22Rv1 (cell line): ENCODE results near the gene KRTAP10-4.

Source experiments
- H3K27ac ChIP-seq: fragments of 450-650 bp; 2 replicates; pipeline ENCODE4 v1.5.1; 2017
- CTCF ChIP-seq: fragments of 450-650 bp; IDR thresholded peaks from 2 replicates; pipeline ENCODE4 v1.5.1; 2017; ENCODE audit warnings: mild to moderate bottlenecking
- ZFX ChIP-seq: fragments of 450-650 bp; IDR thresholded peaks from 2 replicates; pipeline ENCODE4 v1.6.1; 2017; ENCODE audit warnings: antibody characterized with exemption, borderline replicate concordance

Gene KRTAP10-4

GRCh38 chr21:44566403-44566802, 7.1 kb upstream of the KRTAP10-4 start:
- H3K27ac ChIP-seq, result no peak overlapping the region
- TF ChIP-seq ZFX (no peak), CTCF (no peak)

- TF ChIP-seq CTCF (no peak), ZFX (no peak)
- H3K27ac ChIP-seq, result no peak overlapping the region
These were observed 5.9 kb upstream of the KRTAP10-4 start for GRCh38 chr21:44567481-44568171.

- TF ChIP-seq ZFX (no peak), CTCF (no peak)
- H3K27ac ChIP-seq, result no peak overlapping the region
These were observed 5.3 kb upstream of the KRTAP10-4 start for GRCh38 chr21:44568261-44568660.

GRCh38 chr21:44568667-44569556, 4.6 kb upstream of the KRTAP10-4 start:
- TF ChIP-seq CTCF (no peak), ZFX (no peak)
- H3K27ac ChIP-seq, result no peak overlapping the region

GRCh38 chr21:44569861-44570517, 3.5 kb upstream of the KRTAP10-4 start:
- no peak for TF ChIP-seq CTCF
- TF ChIP-seq ZFX, result no peak
- no peak overlapping the region for H3K27ac ChIP-seq

GRCh38 chr21:44571296-44571695, 2.2 kb upstream of the KRTAP10-4 start:
- no peak overlapping the region for H3K27ac ChIP-seq
- TF ChIP-seq CTCF (no peak), ZFX (no peak)
